ENCODE measurements around the gene ZNF674. TPM values are rescaled to one million over a fixed set of nuclear protein-coding genes. Genes with fewer than 3 reads are reported as not detected.
A peak's percentile ranks its signal among the peaks of the same experiment; 100 is the strongest.

ZNF674 gene
- total and polyA plus RNA-seq, 4 donors: 1.2 to 11.3 (median 2.9) TPM

DNA sequence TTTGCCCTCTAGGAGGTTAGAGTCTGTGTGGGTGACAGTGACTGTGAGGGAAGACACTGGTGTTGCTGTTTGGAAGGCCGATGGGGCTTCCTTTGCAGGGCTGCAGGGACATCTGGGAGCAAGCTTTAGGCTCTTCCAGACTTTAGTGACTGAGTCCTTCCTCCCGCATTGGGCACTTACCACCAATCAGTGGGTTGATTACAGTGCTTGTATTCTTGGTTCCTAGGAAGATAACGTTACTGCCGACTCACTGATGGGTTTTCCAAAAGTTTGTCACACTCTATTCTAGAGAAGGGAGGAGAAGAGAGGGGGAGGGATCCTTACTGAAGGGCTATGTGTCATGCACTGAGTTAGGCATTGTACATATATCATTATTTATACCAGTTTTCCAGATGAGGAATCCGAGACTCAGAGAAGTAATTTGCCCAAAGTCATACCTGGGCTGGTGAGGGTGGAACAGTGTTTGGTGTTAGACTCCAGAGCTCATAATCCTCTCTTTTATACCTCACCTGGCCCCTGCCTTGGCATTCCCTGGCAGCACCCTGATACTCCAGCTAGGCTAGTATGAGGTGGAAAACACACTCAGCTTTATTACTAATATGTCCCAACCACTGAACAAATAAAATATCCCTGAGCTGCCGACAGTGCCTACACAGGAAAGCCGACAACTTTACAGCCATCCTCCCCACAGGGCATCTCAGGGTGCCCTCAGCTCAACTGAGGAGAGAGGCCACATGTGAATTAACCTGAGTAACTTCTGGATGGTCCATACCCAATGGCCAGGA, 32.2 kb upstream of the ZNF674 start:
- Histone ChIP-seq H3K27me3 (ENCODE audit: control insufficient read depth in 3 of 3, insufficient read depth in 3 of 3, low read length in 2 of 3) (peaks cover 0 to 9% (median 2%) of the 10 kb centered on the region in 3 donors), H3K9ac (ENCODE audit: insufficient read depth in 1 of 2, low read length in 2 of 2) (no peak overlapping the region), H3K4me3 (no peak overlapping the region), H3K27ac (ENCODE audit: low read depth in 1 of 2, low read length in 1 of 2) (peak overlapping the region in 1 of 2 donors; percentile 87), H3K4me1 (ENCODE audit: control insufficient read depth in 5 of 5, insufficient read depth in 5 of 5, low read length in 5 of 5) (peaks cover 2 to 9% (median 7%) of the 10 kb centered on the region in 5 donors), H3K9me3 (ENCODE audit: control insufficient read depth in 4 of 4, insufficient read depth in 3 of 4, low read length in 3 of 4) (peaks cover 0 to 11% (median 0%) of the 10 kb centered on the region in 4 donors), H3K36me3 (ENCODE audit: control insufficient read depth in 4 of 4, insufficient read depth in 4 of 4, low read length in 4 of 4) (no peaks in the 10 kb centered on the region)
- TF ChIP-seq, protein P1, sequence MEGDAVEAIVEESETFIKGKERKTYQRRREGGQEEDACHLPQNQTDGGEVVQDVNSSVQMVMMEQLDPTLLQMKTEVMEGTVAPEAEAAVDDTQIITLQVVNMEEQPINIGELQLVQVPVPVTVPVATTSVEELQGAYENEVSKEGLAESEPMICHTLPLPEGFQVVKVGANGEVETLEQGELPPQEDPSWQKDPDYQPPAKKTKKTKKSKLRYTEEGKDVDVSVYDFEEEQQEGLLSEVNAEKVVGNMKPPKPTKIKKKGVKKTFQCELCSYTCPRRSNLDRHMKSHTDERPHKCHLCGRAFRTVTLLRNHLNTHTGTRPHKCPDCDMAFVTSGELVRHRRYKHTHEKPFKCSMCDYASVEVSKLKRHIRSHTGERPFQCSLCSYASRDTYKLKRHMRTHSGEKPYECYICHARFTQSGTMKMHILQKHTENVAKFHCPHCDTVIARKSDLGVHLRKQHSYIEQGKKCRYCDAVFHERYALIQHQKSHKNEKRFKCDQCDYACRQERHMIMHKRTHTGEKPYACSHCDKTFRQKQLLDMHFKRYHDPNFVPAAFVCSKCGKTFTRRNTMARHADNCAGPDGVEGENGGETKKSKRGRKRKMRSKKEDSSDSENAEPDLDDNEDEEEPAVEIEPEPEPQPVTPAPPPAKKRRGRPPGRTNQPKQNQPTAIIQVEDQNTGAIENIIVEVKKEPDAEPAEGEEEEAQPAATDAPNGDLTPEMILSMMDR (IDR thresholded peaks at IDR 0.05; ENCODE audit: control extremely low read depth, extremely low read depth): no peak
- DNase-seq: no peak
- no peak for ATAC-seq (ENCODE audit: insufficient read depth, low FRiP score)
- 70 to 85% methylated on average over 7 of the region's 7 CpGs for WGBS, 2 donors

GRCh38 chrX:46576458-46576857, 31.2 kb upstream of the ZNF674 start:
- no peak for DNase-seq
- peaks cover 2 to 7% (median 4%) of the 10 kb centered on the region in 5 donors for H3K4me1 ChIP-seq (ENCODE audit: control insufficient read depth in 5 of 5, insufficient read depth in 5 of 5, low read length in 5 of 5)
- H3K36me3 ChIP-seq (ENCODE audit: control insufficient read depth in 4 of 4, insufficient read depth in 4 of 4, low read length in 4 of 4): no peaks in the 10 kb centered on the region
- no peak for ATAC-seq (ENCODE audit: insufficient read depth, low FRiP score)
- H3K4me3 ChIP-seq: no peak overlapping the region
- 48 to 78% methylated on average over 3 of the region's 3 CpGs for WGBS, 2 donors
- TF ChIP-seq, protein P1 (IDR thresholded peaks at IDR 0.05; ENCODE audit: control extremely low read depth, extremely low read depth): no peak
- H3K27me3 ChIP-seq (ENCODE audit: control insufficient read depth in 3 of 3, insufficient read depth in 3 of 3, low read length in 2 of 3): peaks cover 0 to 12% (median 2%) of the 10 kb centered on the region in 3 donors
- peaks cover 0 to 11% (median 0%) of the 10 kb centered on the region in 4 donors for H3K9me3 ChIP-seq (ENCODE audit: control insufficient read depth in 4 of 4, insufficient read depth in 3 of 4, low read length in 3 of 4)
- H3K27ac ChIP-seq (ENCODE audit: low read depth in 1 of 2, low read length in 1 of 2): peak overlapping the region in 1 of 2 donors; percentile 89
- H3K9ac ChIP-seq (ENCODE audit: insufficient read depth in 1 of 2, low read length in 2 of 2): no peak overlapping the region

- Histone ChIP-seq H3K9me3 (ENCODE audit: control insufficient read depth in 4 of 4, insufficient read depth in 3 of 4, low read length in 3 of 4) (peaks cover 0 to 11% (median 0%) of the 10 kb centered on the region in 4 donors), H3K9ac (ENCODE audit: insufficient read depth in 1 of 2, low read length in 2 of 2) (no peak overlapping the region), H3K4me3 (no peak overlapping the region), H3K4me1 (ENCODE audit: control insufficient read depth in 5 of 5, insufficient read depth in 5 of 5, low read length in 5 of 5) (peaks cover 2 to 7% (median 4%) of the 10 kb centered on the region in 5 donors), H3K27ac (ENCODE audit: low read depth in 1 of 2, low read length in 1 of 2) (peak overlapping the region in 1 of 2 donors; percentile 89), H3K36me3 (ENCODE audit: control insufficient read depth in 4 of 4, insufficient read depth in 4 of 4, low read length in 4 of 4) (no peaks in the 10 kb centered on the region), H3K27me3 (ENCODE audit: control insufficient read depth in 3 of 3, insufficient read depth in 3 of 3, low read length in 2 of 3) (peaks cover 0 to 12% (median 2%) of the 10 kb centered on the region in 3 donors)
- TF ChIP-seq, protein P1 (IDR thresholded peaks at IDR 0.05; ENCODE audit: control extremely low read depth, extremely low read depth): no peak
- 0 to 32% methylated on average over 6 of the region's 6 CpGs for WGBS, 2 donors
- peak in 2 of 3 donors; percentile 48 to 64 for DNase-seq
- no peak for ATAC-seq (ENCODE audit: insufficient read depth, low FRiP score)
Observed at GRCh38 chrX:46575991-46576392, 30.8 kb upstream of the ZNF674 start.

All from lung (tissue), 12 donors.